Measurements from ENCODE around the gene OSBPL6. TPM values are rescaled to one million over a fixed set of nuclear protein-coding genes. Genes with fewer than 3 reads are reported as not detected.

Gene OSBPL6
- total and polyA plus RNA-seq, 9 of the 15 experiments (the other 6 are each of a cell fraction or from before 2014, with no cell fraction given) = 3.4 to 12.7 (median 9.3) TPM

DNA sequence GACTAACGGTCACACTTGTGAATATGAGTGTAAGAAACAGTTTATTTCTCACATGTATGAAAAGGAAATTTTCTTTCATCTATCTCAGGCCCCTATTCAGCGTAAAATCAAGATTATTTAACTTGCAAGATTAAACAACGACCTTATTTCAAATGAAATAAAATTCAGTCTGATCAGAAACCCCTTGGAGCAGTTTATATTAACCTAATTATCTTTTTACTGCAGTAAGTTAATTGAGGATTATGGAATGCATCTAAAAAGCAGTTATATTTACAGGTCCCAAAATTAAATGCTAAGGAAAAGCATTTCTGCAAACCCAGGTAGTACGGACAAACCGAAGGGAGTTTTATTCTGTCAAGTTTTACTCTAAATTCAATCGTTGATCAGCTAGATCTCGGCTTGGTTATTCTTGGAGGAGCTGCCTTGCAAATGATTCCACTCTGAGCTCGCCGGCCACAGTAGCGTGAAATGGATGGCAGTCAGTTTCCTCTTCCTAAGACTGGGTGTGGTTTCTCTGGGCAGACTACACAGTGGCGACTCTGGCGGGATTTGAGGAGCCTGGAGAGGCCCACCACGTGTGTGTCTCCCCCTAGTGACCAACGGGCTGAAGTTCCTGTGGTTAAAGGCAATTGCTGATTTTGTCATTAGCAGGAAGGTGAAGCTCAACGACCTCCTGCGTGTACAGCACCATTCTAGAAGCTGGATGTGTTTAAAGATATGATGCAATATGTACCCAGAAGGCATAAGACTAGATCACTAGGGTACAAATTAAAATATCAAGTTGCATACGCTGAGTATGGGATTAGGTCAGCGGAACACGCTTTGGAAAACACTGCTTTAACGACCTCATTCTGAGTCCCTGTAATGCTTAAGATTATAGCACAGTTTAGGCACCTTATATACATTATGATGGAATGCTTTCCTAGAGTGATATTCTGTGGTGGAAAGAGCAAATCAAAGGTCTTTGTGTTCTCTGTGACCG is 220.2 kb downstream of the OSBPL6 start (continued):
- TF ChIP-seq PCBP2 (IDR thresholded peaks at IDR 0.05; ENCODE audit: low read depth, low read length, poor library complexity, severe bottlenecking) = no peak
- peak; percentile 98 for TF ChIP-seq CBFB (CRISPR knock-in tag; IDR thresholded peaks at IDR 0.05)
- no peak; the same call in 1 of the 2 replicates for TF ChIP-seq BRD4 (IDR thresholded peaks at IDR 0.05)
- TF ChIP-seq TBL1XR1 (IDR thresholded peaks at IDR 0.05; ENCODE audit: low read length in 2 of 2) = peak; percentile 82 to 87; a peak in 3 of 4 replicates
- no peak for TF ChIP-seq ZNF408 (CRISPR knock-in tag; IDR thresholded peaks at IDR 0.05; ENCODE audit: low read depth)
- TF ChIP-seq MAFF (IDR thresholded peaks at IDR 0.05; ENCODE audit: low read length) = peak; percentile 24; the same call in 1 of the 2 replicates

DNA sequence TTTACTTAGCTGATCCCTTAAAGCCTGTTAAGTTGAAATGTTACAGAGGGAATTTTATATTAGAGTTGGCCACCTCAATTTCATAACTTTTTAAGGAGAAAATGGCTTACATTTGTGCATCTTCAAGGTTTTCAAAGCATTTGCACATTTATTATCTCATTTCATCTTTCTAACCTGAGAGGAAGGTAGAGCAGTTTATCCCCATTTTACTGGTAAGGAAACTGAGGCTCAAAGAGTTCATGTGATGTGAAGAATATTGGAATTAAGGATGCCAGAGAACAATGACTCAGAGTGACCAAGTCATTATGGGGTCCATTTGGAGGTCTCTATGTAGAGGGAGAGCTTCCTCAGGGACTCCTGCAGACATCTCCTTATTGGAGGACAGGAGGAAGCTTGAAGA is 221.7 kb downstream of the OSBPL6 start:
- no peaks in the 10 kb centered on the region for H3K9me3 ChIP-seq (replicated peaks; ENCODE audit: control insufficient read depth, insufficient read depth, low read depth, low read length)
- DNase-seq (ENCODE audit: extremely low read depth in 1 of 4, low spot score in 3 of 4) (no peak), FAIRE-seq (no peak), ATAC-seq (no peak)
- H2AFZ ChIP-seq (ENCODE audit: low read depth, low read length) = no peak overlapping the region
- no peak overlapping the region for H3K27ac ChIP-seq (ENCODE audit: extremely low read depth, low read depth, low read length)
- ChIA-PET CTCF (ENCODE audit: low intra/inter-chr PET ratio) (no interaction called here), POLR2A (interaction anchor here (1.2 to 3.3 kb wide), 4 partner anchors 10 to 304 kb away, joined by 3 to 21 read pairs (median 7); partner anchors contain the start of gene RBM45)
- in situ Hi-C loops (cut with MboI) = loop anchor here (5.0 kb wide), 1 partner anchor 304 kb away; the partner anchor contains the start of gene RBM45
- peaks cover 8 to 11% of the 10 kb centered on the region in 2 experiments; a peak in 4 of 5 replicates for H3K4me1 ChIP-seq (replicated peaks in 1 of 2; ENCODE audit: control insufficient read depth in 2 of 2, insufficient read depth in 2 of 2, low read length in 2 of 2)
- no peaks in the 10 kb centered on the region for H3K27me3 ChIP-seq (ENCODE audit: control insufficient read depth in 2 of 2, insufficient read depth in 2 of 2, low read length in 2 of 2)
- H3K4me3 ChIP-seq = no peak overlapping the region
- H3K9ac ChIP-seq (ENCODE audit: insufficient read depth in 1 of 2, low read depth in 2 of 2, low read length in 2 of 2) = no peak overlapping the region
- TF ChIP-seq GMEB1 (CRISPR knock-in tag; IDR thresholded peaks at IDR 0.05) (no peak), RBM25 (IDR thresholded peaks at IDR 0.05; ENCODE audit: low read depth, low read length, severe bottlenecking) (peak; percentile 90), ZNF717 (CRISPR knock-in tag; IDR thresholded peaks at IDR 0.05) (no peak), MTA2 (IDR thresholded peaks at IDR 0.05; ENCODE audit: low read depth) (no peak), KDM1A (IDR thresholded peaks at IDR 0.05) (0 out of 4 replicates have a peak, but pooled peaks of 1 of the 2 experiments have one; percentile 47), ZNF586 (CRISPR knock-in tag; conservative IDR thresholded peaks at IDR 0.05) (no peak), BCOR (IDR thresholded peaks at IDR 0.05) (peak; percentile 75)
- TF ChIP-seq, protein P1, sequence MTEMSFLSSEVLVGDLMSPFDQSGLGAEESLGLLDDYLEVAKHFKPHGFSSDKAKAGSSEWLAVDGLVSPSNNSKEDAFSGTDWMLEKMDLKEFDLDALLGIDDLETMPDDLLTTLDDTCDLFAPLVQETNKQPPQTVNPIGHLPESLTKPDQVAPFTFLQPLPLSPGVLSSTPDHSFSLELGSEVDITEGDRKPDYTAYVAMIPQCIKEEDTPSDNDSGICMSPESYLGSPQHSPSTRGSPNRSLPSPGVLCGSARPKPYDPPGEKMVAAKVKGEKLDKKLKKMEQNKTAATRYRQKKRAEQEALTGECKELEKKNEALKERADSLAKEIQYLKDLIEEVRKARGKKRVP (CRISPR knock-in tag; IDR thresholded peaks at IDR 0.05) = no peak
- TF ChIP-seq, protein P2, sequence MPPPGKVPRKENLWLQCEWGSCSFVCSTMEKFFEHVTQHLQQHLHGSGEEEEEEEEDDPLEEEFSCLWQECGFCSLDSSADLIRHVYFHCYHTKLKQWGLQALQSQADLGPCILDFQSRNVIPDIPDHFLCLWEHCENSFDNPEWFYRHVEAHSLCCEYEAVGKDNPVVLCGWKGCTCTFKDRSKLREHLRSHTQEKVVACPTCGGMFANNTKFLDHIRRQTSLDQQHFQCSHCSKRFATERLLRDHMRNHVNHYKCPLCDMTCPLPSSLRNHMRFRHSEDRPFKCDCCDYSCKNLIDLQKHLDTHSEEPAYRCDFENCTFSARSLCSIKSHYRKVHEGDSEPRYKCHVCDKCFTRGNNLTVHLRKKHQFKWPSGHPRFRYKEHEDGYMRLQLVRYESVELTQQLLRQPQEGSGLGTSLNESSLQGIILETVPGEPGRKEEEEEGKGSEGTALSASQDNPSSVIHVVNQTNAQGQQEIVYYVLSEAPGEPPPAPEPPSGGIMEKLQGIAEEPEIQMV (tag; conservative IDR thresholded peaks at IDR 0.05; ENCODE audit: low read depth) = no peak
- BruUV-seq (replicated peaks) = no TSS peak
- H3K9me1 ChIP-seq (ENCODE audit: control insufficient read depth, insufficient read depth, low read length) = no peaks in the 10 kb centered on the region
- no peaks in the 10 kb centered on the region for H3K79me2 ChIP-seq (ENCODE audit: control insufficient read depth, insufficient read depth, low read length)
- no peaks in the 10 kb centered on the region for H4K20me1 ChIP-seq (replicated peaks; ENCODE audit: control insufficient read depth, insufficient read depth, low read length)
- no peak overlapping the region for H3K4me2 ChIP-seq (ENCODE audit: insufficient read depth, low read length)
- no peaks in the 10 kb centered on the region for H3K36me3 ChIP-seq (ENCODE audit: control insufficient read depth, insufficient read depth, low read length)
- intact Hi-C loops (cut with micrococcal nuclease) = loop anchor here (2.0 to 5.0 kb wide), 3 partner anchors 35 to 434 kb away; partner anchors contain the start of genes FKBP7, PJVK and PRKRA
